ENCODE measurements around the gene SNX5. TPM values are rescaled to one million over a fixed set of nuclear protein-coding genes. Genes with fewer than 3 reads are reported as not detected.
A peak's percentile ranks its signal among the peaks of the same experiment; 100 is the strongest.

The SNX5 gene
- polyA plus RNA-seq, 4 donors: 67.8 to 295 (median 79.1) TPM

DNA sequence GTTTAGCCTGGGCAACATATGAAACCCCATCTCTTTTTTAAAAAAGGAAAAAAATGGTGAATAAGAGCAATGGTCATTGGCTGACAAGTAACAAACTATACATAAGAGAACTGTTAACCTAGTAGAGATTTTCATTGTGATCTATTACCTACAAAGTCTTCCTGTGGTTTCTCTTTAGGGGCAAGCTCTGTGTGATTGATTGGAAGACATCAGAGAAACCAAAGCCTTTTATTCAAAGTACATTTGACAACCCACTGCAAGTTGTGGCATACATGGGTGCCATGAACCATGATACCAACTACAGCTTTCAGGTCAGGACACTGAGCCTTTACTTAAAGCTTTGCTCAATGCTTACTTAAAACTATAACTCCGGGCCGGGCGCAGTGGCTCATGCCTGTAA lies 19.4 kb upstream of the SNX5 start:
- Histone ChIP-seq H3K27me3 (ENCODE audit: control insufficient read depth in 3 of 3, insufficient read depth in 3 of 3, low read length in 3 of 3) (no peaks in the 10 kb centered on the region), H3K36me3 (ENCODE audit: control insufficient read depth in 3 of 3, insufficient read depth in 2 of 3, low read depth in 1 of 3, low read length in 3 of 3) (peaks cover 0 to 31% (median 6%) of the 10 kb centered on the region in 3 donors), H3K9me3 (ENCODE audit: control insufficient read depth in 2 of 2, insufficient read depth in 1 of 2, low read depth in 1 of 2, low read length in 1 of 2) (no peaks in the 10 kb centered on the region), H3K4me3 (ENCODE audit: low read depth in 1 of 3, low read length in 3 of 3) (no peak overlapping the region), H3K27ac (ENCODE audit: low read depth in 1 of 3, low read length in 2 of 3) (no peak overlapping the region), H3K4me1 (ENCODE audit: control insufficient read depth in 3 of 3, insufficient read depth in 2 of 3, low read depth in 1 of 3, low read length in 2 of 3) (peaks cover 0 to 10% (median 0%) of the 10 kb centered on the region in 3 donors)
- WGBS, 3 donors: 93 to 96% (median 94%) methylated on average over 3 of the region's 3 CpGs
- FAIRE-seq: no peak
- DNase-seq: no peak

DNA sequence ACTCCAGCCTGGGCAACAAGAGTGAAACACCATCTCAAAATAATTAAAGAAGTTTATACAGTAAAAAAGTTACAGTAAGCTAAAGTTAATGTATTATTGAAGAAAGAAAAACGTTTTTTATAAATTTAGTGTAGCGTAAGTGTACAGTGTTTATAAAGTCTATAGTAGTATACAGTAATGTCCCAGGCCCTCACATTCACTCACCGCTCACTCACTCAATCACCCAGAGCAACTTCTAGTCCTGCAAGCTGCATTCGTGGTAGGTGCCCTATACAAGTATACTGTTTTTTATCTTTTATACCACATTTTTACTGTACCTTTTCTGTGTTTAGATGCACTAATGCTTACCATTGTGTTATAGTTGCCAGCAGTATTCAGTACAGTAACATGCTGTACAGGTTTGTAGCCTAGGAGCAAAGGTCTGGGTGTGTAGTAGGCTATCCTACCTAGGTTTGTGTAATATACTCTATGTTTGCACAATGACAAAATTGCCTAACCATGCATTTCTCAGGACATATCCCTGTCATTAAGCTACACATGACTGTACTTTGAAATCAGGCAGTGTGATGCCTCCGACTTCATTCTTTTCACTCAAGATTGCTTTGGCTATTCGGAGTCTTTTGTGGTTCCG lies 16.9 kb upstream of the SNX5 start:
- H3K4me3 ChIP-seq (ENCODE audit: low read depth in 1 of 3, low read length in 3 of 3): no peak overlapping the region
- no peaks in the 10 kb centered on the region for H3K27me3 ChIP-seq (ENCODE audit: control insufficient read depth in 3 of 3, insufficient read depth in 3 of 3, low read length in 3 of 3)
- peak; percentile 23 for FAIRE-seq
- peak overlapping the region in 1 of 3 donors; percentile 84 for H3K27ac ChIP-seq (ENCODE audit: low read depth in 1 of 3, low read length in 2 of 3)
- H3K36me3 ChIP-seq (ENCODE audit: control insufficient read depth in 3 of 3, insufficient read depth in 2 of 3, low read depth in 1 of 3, low read length in 3 of 3): peaks cover 0 to 34% (median 6%) of the 10 kb centered on the region in 3 donors
- no peaks in the 10 kb centered on the region for H3K9me3 ChIP-seq (ENCODE audit: control insufficient read depth in 2 of 2, insufficient read depth in 1 of 2, low read depth in 1 of 2, low read length in 1 of 2)
- peak; percentile 91 to 94 for DNase-seq
- whole genome bisulfite sequencing, 3 donors: 44 to 76% (median 59%) methylated on average over 7 of the region's 7 CpGs
- H3K4me1 ChIP-seq (ENCODE audit: control insufficient read depth in 3 of 3, insufficient read depth in 2 of 3, low read depth in 1 of 3, low read length in 2 of 3): peaks cover 0 to 10% (median 0%) of the 10 kb centered on the region in 3 donors

DNA sequence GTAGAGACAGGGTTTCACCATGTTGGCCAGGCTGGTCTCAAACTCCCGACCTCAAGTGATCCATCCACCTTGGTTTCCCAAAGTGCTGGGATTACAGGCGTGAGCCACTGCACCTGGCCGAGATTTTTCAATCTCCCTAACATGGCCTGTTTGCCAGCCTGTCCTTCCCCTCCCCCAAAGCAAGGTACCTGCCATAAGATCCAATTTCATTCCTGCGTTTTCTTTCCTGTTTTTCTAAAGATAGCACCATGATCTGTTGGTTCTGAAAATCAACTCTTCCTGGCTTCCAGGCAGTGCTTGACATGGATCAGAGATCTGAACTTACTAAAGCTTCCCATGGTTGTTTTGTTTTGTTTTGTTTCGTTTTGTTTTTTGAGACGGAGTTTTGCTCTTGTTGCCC lies 7.7 kb upstream of the SNX5 start:
- DNase-seq: no peak
- FAIRE-seq: no peak
- H3K9me3 ChIP-seq (ENCODE audit: control insufficient read depth in 2 of 2, insufficient read depth in 1 of 2, low read depth in 1 of 2, low read length in 1 of 2): no peaks in the 10 kb centered on the region
- no peak overlapping the region for H3K27ac ChIP-seq (ENCODE audit: low read depth in 1 of 3, low read length in 2 of 3)
- peaks cover 0 to 31% (median 0%) of the 10 kb centered on the region in 3 donors for H3K36me3 ChIP-seq (ENCODE audit: control insufficient read depth in 3 of 3, insufficient read depth in 2 of 3, low read depth in 1 of 3, low read length in 3 of 3)
- H3K4me3 ChIP-seq (ENCODE audit: low read depth in 1 of 3, low read length in 3 of 3): no peak overlapping the region
- H3K27me3 ChIP-seq (ENCODE audit: control insufficient read depth in 3 of 3, insufficient read depth in 3 of 3, low read length in 3 of 3): no peaks in the 10 kb centered on the region
- WGBS, 3 donors: 90 to 96% (median 93%) methylated on average over 6 of the region's 6 CpGs
- peaks cover 0 to 9% (median 2%) of the 10 kb centered on the region in 3 donors for H3K4me1 ChIP-seq (ENCODE audit: control insufficient read depth in 3 of 3, insufficient read depth in 2 of 3, low read depth in 1 of 3, low read length in 2 of 3)

DNA sequence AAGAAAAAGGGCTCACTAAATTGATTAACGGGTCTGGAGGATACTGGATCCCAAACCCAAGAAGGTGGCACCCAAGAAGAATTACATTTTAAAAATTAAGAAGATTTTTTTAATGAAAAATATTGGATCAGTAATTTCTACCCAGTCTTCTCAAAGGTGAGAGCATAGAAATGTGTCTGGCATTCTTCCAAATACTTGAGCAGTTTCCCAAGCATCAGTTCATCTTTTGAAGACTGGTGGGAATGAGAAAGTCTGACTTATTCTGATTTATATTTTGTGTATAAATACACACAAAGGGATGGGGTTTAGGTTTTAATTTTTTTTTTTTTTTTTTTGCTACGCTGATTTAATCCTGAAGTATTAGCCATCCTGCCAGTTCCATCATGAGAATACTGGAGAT lies 3.5 kb upstream of the SNX5 start:
- Histone ChIP-seq H3K4me3 (ENCODE audit: low read depth in 1 of 3, low read length in 3 of 3) (peak overlapping the region in 2 of 3 donors; percentile 48 to 77), H3K4me1 (ENCODE audit: control insufficient read depth in 3 of 3, insufficient read depth in 2 of 3, low read depth in 1 of 3, low read length in 2 of 3) (peaks cover 2 to 9% (median 3%) of the 10 kb centered on the region in 3 donors), H3K36me3 (ENCODE audit: control insufficient read depth in 3 of 3, insufficient read depth in 2 of 3, low read depth in 1 of 3, low read length in 3 of 3) (peaks cover 0 to 12% (median 0%) of the 10 kb centered on the region in 3 donors), H3K27me3 (ENCODE audit: control insufficient read depth in 3 of 3, insufficient read depth in 3 of 3, low read length in 3 of 3) (no peaks in the 10 kb centered on the region), H3K9me3 (ENCODE audit: control insufficient read depth in 2 of 2, insufficient read depth in 1 of 2, low read depth in 1 of 2, low read length in 1 of 2) (no peaks in the 10 kb centered on the region), H3K27ac (ENCODE audit: low read depth in 1 of 3, low read length in 2 of 3) (peak overlapping the region in 1 of 3 donors; percentile 99)
- WGBS, 3 donors: 24 to 55% (median 41%) methylated on average over 2 of the region's 2 CpGs
- FAIRE-seq (no peak), DNase-seq (no peak)

DNA sequence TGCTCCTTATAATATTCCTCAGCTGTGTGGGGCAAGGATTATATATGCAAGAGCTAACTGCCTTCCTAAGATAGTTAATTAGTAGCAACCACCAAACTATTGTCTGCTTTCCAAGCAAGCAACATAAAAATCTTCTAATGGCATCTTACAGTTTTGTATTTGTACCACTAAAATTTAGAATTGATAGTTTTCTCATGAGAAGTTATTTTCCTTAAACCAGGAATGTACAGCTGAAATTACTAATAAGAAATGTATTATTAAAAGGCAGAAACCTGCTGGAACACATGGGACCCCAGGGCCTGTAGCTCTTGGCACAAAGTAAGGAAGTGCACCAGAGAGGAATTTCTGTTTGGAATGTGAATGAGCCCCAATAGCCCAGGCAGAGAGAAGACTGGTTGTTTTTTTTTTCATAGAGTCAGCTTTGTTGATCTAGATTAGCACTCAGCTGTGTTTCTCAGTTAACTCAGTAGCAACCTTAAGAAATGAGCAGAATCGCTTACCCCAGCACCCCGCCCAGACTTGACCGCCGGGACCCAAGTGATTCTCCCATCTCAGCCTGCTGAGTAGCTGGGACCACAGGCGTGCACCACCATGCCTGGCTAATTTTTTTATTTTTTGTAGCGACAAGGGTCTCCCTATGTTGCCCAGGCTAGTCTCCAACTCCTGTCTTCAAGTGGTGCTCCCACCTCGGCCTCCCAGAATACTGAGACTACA lies 2.9 kb upstream of the SNX5 start:
- Histone ChIP-seq H3K27me3 (ENCODE audit: control insufficient read depth in 3 of 3, insufficient read depth in 3 of 3, low read length in 3 of 3) (no peaks in the 10 kb centered on the region), H3K27ac (ENCODE audit: low read depth in 1 of 3, low read length in 2 of 3) (peak overlapping the region; percentile 17 to 99 (median 32)), H3K36me3 (ENCODE audit: control insufficient read depth in 3 of 3, insufficient read depth in 2 of 3, low read depth in 1 of 3, low read length in 3 of 3) (peaks cover 0 to 6% (median 0%) of the 10 kb centered on the region in 3 donors), H3K9me3 (ENCODE audit: control insufficient read depth in 2 of 2, insufficient read depth in 1 of 2, low read depth in 1 of 2, low read length in 1 of 2) (no peaks in the 10 kb centered on the region), H3K4me1 (ENCODE audit: control insufficient read depth in 3 of 3, insufficient read depth in 2 of 3, low read depth in 1 of 3, low read length in 2 of 3) (peaks cover 2 to 9% (median 3%) of the 10 kb centered on the region in 3 donors), H3K4me3 (ENCODE audit: low read depth in 1 of 3, low read length in 3 of 3) (peak overlapping the region; percentile 25 to 77 (median 48))
- FAIRE-seq (no peak), DNase-seq (peak; percentile 45 to 56)
- 6 to 29% (median 29%) methylated on average over 7 of the region's 7 CpGs for WGBS, 3 donors

DNA sequence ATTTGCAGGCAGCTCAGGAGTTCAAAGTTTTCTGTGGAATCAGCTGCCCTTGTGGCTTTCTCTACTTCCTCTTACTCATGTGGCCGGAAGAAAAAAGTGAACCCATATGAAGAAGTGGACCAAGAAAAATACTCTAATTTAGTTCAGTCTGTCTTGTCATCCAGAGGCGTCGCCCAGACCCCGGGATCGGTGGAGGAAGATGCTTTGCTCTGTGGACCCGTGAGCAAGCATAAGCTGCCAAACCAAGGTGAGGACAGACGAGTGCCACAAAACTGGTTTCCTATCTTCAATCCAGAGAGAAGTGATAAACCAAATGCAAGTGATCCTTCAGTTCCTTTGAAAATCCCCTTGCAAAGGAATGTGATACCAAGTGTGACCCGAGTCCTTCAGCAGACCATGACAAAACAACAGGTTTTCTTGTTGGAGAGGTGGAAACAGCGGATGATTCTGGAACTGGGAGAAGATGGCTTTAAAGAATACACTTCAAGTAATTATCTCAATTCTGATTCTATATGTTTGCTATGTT lies 1.4 kb upstream of the SNX5 start:
- no peaks in the 10 kb centered on the region for H3K9me3 ChIP-seq (ENCODE audit: control insufficient read depth in 2 of 2, insufficient read depth in 1 of 2, low read depth in 1 of 2, low read length in 1 of 2)
- no peaks in the 10 kb centered on the region for H3K36me3 ChIP-seq (ENCODE audit: control insufficient read depth in 3 of 3, insufficient read depth in 2 of 3, low read depth in 1 of 3, low read length in 3 of 3)
- H3K4me3 ChIP-seq (ENCODE audit: low read depth in 1 of 3, low read length in 3 of 3): peak overlapping the region; percentile 8 to 98 (median 77)
- 2 to 4% (median 4%) methylated on average over 9 of the region's 9 CpGs for WGBS, 3 donors
- peaks cover 4 to 13% (median 10%) of the 10 kb centered on the region in 3 donors for H3K4me1 ChIP-seq (ENCODE audit: control insufficient read depth in 3 of 3, insufficient read depth in 2 of 3, low read depth in 1 of 3, low read length in 2 of 3)
- H3K27ac ChIP-seq (ENCODE audit: low read depth in 1 of 3, low read length in 2 of 3): peak overlapping the region; percentile 95 to 100 (median 99)
- DNase-seq (peak; percentile 77), FAIRE-seq (no peak)
- H3K27me3 ChIP-seq (ENCODE audit: control insufficient read depth in 3 of 3, insufficient read depth in 3 of 3, low read length in 3 of 3): no peaks in the 10 kb centered on the region

DNA sequence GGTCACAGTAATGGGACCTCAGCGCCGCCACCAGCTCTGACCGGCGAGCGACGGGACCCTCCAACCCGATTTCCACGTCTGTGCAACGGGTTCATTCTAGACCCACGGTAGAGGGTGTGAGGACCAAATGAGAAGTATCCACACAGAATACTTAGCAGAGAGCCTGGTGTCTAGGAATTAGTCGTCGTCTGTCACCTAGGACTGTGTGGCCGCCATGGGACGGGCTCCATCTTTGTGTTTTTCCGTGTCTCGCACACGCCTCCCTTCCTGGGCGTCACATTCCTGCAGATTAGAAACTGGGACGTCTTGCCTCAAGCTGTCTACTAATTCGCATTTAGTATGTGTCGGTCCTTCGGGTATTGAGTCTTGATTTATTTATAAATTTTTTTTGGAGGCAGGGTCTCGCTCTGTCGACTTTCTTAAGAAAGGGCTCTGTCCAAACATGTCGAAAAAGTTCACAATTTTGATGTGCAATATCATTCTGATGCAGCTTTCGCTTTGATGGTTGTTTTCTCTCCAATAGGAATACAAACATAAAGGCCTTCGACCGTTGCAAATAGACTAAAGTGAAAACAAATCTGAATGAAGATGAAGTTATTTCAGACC lies 787 bp upstream of the SNX5 start:
- H3K4me3 ChIP-seq (ENCODE audit: low read depth in 1 of 3, low read length in 3 of 3): peak overlapping the region; percentile 45 to 98 (median 77)
- H3K4me1 ChIP-seq (ENCODE audit: control insufficient read depth in 3 of 3, insufficient read depth in 2 of 3, low read depth in 1 of 3, low read length in 2 of 3): peaks cover 7 to 19% (median 16%) of the 10 kb centered on the region in 3 donors
- FAIRE-seq (no peak), DNase-seq (peak in 1 of 2 donors; percentile 74)
- no peaks in the 10 kb centered on the region for H3K9me3 ChIP-seq (ENCODE audit: control insufficient read depth in 2 of 2, insufficient read depth in 1 of 2, low read depth in 1 of 2, low read length in 1 of 2)
- peak overlapping the region; percentile 95 to 100 (median 99) for H3K27ac ChIP-seq (ENCODE audit: low read depth in 1 of 3, low read length in 2 of 3)
- no peaks in the 10 kb centered on the region for H3K27me3 ChIP-seq (ENCODE audit: control insufficient read depth in 3 of 3, insufficient read depth in 3 of 3, low read length in 3 of 3)
- H3K36me3 ChIP-seq (ENCODE audit: control insufficient read depth in 3 of 3, insufficient read depth in 2 of 3, low read depth in 1 of 3, low read length in 3 of 3): no peaks in the 10 kb centered on the region
- 0 to 1% (median 0%) methylated on average over 28 of the region's 28 CpGs for WGBS, 3 donors

Measured in small intestine (tissue), 7 donors.